Non-pigmented ciliary epithelial cell (primary cell): ENCODE measurements around the gene ITM2C.

Source experiments
- DNase-seq: peaks from one replicate; pipeline ENCODE4 v3.0.0-alpha.2; 2010; ENCODE audit warnings: low read depth

The ITM2C gene

DNA sequence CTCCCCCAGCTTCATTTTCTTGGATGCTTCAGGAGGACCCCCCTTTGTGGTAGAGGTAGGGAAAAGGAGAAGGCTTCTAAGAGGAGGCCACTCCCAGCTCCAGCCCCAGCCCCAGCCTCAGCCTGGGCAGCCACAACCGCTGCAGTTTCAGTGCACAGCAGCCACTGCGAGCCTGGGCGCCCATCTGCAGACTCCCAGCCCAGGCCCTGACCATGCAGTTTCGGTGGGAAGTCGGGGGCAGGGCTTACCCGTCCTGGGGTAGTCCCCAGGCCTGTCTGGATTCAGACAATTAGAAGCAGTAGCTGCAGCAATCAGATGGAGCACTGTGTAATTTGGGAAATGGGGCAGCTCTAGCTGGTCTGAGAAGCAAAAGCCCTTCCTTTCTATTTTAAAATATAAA, 28.6 kb downstream of the ITM2C start:
- DNase-seq: no peak

GRCh38 chr2:230893841-230894781, 29.4 kb downstream of the ITM2C start:
- no peak for DNase-seq

GRCh38 chr2:230895536-230896345, 31.0 kb downstream of the ITM2C start:
- no peak for DNase-seq

- no peak for DNase-seq
These were observed 31.8 kb downstream of the ITM2C start for GRCh38 chr2:230896346-230897115.

- no peak for DNase-seq
These were observed 33.4 kb downstream of the ITM2C start for GRCh38 chr2:230898016-230898712.

GRCh38 chr2:230898713-230899091, 34.0 kb downstream of the ITM2C start:
- no peak for DNase-seq

GRCh38 chr2:230899287-230899686, 34.5 kb downstream of the ITM2C start:
- no peak for DNase-seq

DNA sequence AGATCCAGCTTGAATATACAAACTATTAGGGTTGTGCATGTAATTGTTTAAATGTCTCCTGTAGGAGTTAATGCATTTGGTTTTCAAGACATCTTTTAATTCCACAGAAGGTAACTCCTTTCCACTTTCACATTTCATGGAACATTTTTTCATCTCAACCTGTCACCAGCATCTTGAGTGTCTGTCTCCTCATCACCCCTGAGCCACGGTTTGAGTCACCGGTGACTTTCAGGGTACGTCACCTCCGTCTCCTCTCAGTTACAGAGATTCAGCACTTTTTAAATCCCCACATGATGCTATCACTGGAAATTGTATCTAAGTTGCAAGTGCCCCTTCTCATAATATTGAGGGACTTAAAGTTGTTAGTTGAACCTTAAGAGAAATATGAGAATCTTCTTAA, 35.0 kb downstream of the ITM2C start:
- DNase-seq: no peak

DNA sequence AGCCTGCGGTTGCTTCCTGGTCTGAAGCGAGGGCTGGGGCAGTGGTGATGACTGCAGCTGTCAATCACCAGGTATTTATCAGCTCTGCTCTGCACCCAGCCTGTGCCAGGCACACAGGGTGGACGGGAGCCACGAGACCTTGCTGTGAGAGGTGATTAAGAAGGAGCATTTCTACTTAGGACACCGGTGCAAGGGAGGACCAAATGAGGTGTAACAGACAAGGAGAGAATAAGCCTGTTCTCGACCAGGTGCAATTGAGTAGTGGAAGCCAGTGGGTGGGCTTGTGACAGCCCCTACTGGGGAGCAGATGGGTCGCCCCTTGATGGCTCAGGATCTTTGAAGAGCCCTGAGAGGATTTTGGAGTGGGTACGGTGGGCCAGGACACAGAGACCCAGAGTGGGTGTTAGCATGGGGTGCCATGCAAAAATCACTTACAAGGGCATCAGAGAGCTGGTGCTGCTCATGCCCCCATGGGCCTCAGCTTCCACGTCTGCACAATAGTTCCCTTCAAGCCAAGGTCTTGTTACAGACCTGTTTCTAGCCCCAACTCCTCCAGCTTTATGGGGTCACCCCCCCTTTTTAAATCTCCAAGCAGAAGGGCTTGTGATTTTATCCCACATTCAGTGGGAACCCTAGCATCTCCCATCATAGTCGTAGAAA, 35.7 kb downstream of the ITM2C start:
- DNase-seq: no peak

DNA sequence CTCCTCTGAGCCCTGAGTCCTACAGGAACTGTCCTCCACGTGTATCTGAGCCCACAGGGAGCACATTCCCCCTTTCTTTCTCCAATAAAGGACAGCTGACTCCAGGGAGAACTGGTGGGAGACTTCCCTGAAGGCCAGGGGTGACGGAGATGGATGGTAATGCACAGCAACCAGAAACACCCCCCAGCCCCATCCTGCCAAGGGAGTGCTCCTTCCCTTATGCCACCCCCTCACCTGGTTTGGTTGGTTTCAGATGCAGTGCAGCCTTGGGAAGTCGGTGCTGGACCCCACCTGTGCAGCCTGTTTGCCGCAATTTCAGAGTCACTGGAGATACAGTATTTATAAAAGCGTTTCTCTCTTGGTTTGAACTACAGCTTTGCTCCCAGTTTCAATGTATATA, 36.3 kb downstream of the ITM2C start:
- no peak for DNase-seq

GRCh38 chr2:230902180-230902899, 37.6 kb downstream of the ITM2C start:
- peak; percentile 10 for DNase-seq

DNA sequence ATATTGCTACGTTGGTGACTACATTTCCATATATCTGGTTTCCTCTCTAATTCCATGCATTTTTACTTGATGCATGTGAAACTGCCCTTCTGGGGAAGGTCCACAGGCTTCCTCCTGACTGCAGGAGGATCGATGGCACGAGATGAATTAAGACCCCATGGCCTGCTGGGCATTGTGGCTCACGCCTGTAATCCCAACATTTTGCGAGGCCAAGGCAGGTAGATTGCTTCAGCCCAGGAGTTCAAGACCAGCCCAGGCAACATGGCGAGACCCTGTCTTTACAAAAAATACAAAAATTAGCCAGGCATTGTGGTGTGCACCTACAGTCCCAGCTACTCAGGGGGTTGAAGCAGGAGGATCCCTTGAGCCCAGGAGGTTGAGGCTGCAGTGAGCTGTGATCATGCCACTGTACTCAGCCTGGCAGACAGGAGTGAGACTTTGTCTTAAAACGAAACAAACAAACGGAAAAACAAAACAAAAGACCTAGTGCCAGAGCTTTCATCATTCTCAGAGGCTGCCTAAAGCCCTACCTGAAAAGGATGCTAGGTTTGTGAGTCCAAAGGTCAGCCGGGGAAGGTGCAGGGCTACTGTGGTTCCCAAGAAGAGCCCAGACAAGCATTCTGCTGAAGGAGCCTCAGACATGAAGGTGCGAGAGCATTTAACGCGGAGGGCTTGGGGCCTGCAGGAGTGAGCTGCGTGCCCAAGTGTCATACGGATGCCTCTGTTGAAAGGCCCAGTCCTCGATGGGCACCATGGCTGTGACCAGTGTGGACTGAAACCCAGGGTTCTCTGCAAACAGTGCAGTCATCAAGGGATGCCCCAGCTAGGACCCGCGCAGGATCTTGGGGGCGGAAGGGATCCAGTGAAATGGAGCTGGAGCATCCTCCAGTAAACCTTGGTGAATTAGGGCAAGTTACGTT, 38.7 kb downstream of the ITM2C start:
- no peak for DNase-seq

DNA sequence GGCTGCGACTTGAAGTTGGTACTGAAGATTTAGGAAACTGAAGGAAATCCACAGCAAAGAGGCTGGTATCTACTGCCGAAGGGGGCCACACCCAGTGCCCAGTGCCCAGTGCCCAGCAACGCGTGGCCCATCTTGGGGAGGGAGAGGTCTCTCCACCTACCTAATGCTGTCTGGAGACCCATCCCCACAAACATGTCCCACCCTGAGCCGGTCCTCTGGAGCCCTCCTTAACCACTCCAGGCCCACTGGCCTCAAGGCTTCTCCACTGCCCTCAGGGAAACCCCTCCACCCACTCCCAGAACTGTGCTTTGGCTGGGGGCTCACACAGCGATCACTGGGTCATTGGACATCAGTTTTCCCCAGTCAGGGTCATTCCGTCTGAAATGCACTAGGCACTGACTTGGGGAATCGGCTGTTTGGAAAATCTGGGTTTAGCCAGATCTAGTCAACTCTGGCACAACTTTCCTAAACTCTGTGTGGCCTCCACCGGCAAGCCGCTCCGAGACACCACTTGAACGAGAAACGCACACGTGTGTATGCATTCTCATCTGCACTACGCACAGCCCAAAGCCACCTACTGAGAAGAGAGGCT, 40.2 kb downstream of the ITM2C start:
- DNase-seq: no peak

DNA sequence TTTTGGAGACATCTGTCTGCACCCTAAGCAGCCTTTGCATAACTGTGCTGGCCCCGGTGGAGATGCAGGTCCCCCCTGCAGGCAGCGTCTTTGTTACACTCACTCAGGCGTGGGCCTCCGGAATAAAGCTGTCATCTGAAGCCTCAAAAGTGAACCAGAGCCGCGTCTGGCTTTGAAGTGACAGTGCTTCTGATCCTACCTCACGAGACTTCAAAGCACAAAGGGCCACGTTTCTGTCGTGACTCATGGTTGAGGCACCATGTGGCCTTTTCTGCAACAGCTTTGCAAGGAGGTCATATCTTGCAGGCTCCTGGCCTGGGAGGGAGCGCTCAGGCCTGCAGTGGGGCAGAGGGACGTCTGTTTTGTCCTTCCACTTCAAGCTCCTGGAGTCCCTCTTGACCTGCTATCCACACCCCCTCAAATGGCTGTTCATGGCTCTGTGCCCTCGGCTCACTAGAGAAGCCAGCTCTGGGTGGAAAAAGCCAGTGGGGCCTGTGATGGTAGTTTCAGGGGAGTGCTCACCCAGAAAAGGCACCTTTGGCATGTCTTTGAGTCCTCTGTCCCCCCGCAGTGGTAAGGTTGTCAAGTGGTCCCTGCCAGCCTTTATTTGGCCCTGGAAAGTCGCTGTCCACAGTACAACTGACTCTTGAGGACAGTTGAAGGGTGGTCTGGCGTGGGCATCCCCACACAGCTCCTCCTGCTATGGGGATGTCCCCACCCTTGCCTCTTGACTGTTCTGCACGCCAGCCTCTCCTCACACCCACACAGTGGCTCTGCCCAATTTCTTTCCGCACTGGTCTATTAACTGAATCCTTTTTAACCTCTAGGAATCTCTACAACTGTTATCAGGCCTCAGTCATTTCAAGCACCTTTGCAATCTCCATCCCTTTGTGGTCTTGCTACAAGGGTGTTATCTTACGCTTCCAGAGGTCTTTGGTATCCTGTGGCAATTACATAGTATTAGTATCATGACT, 41.0 kb downstream of the ITM2C start:
- no peak for DNase-seq

GRCh38 chr2:230906471-230907230, 41.9 kb downstream of the ITM2C start:
- no peak for DNase-seq

DNA sequence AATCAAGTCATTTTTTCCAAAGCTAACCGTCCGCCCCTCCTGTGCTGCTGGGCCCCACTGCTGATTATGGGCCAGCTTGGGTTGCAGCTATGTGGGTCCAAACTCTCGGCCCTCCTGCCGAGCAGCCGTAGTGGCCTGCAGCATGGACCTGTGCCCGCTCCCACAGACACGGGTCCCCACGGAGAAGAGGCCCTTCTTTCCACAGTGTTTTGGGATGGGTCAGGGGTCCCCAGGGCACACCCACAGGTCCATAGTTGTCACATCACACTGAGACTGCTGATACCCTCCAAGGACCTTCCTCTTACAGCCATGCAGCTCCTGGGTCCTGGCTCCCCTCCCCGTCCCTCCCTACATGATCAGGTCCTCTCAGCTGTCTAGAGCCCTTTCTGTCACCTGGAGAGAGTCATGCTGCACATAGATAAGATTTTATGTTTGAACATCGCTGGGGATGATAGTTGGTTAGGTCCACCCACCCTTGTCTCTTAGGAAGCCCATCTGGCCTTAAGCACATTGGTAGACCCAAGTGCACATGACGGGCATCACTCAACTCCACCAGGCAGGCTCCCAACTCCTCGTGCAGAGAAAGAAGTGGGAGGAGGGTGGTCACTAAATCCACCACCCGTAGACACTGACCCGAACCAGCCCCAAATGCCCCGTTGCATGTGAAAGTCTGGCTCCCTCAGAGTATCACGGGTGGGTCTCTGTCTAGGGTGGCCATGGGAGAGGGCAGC, 42.8 kb downstream of the ITM2C start:
- DNase-seq: no peak
